Fibroblast of pulmonary artery (primary cell): ENCODE measurements around the gene CRISPLD2.

Experiments used
- DNase-seq: peaks from one replicate; pipeline ENCODE4 v3.0.0-alpha.2; 2010; ENCODE audit warnings: low read depth
- H3K4me3 ChIP-seq: replicated peaks from 2 replicates; pipeline ENCODE4 v1.5.1; 2011; ENCODE audit warnings: low read depth, mild to moderate bottlenecking, control low read depth, low read length, moderate library complexity
- CTCF ChIP-seq: IDR thresholded peaks from 2 replicates; pipeline ENCODE4 v1.5.1; 2011; ENCODE audit warnings: mild to moderate bottlenecking, control low read depth, low read length, inconsistent platforms; ENCODE audit errors: missing control alignments

The CRISPLD2 gene

GRCh38 chr16:84789431-84789830, 30.4 kb upstream of the CRISPLD2 start:
- no peak for DNase-seq
- TF ChIP-seq CTCF = no peak
- no peak overlapping the region for H3K4me3 ChIP-seq

GRCh38 chr16:84790301-84790700, 29.5 kb upstream of the CRISPLD2 start:
- DNase-seq = no peak
- no peak overlapping the region for H3K4me3 ChIP-seq
- TF ChIP-seq CTCF = no peak

- TF ChIP-seq CTCF = no peak
- DNase-seq = no peak
- H3K4me3 ChIP-seq = no peak overlapping the region
Measured at GRCh38 chr16:84791088-84791487, 28.7 kb upstream of the CRISPLD2 start.

GRCh38 chr16:84791501-84791900, 28.3 kb upstream of the CRISPLD2 start:
- TF ChIP-seq CTCF = no peak
- H3K4me3 ChIP-seq = no peak overlapping the region

GRCh38 chr16:84794186-84794585, 25.6 kb upstream of the CRISPLD2 start:
- H3K4me3 ChIP-seq = no peak overlapping the region
- no peak for DNase-seq
- no peak for TF ChIP-seq CTCF

More at GRCh38 chr16:84791501-84791900, 28.3 kb upstream of the CRISPLD2 start:
- DNase-seq = no peak

GRCh38 chr16:84794626-84795025, 25.2 kb upstream of the CRISPLD2 start:
- H3K4me3 ChIP-seq = no peak overlapping the region
- no peak for TF ChIP-seq CTCF
- no peak for DNase-seq

- DNase-seq = peak; percentile 99
- TF ChIP-seq CTCF = no peak
- peak overlapping the region; percentile 5 for H3K4me3 ChIP-seq
Measured at GRCh38 chr16:84795329-84796053, 24.3 kb upstream of the CRISPLD2 start.
